Measurements from ENCODE around the gene NPIPB2.
"Not testable (repeated sequence)": the region's sequence is repeated elsewhere in the genome, so short reads cannot be mapped to it uniquely, and the experiment has no call there.

The NPIPB2 gene

DNA sequence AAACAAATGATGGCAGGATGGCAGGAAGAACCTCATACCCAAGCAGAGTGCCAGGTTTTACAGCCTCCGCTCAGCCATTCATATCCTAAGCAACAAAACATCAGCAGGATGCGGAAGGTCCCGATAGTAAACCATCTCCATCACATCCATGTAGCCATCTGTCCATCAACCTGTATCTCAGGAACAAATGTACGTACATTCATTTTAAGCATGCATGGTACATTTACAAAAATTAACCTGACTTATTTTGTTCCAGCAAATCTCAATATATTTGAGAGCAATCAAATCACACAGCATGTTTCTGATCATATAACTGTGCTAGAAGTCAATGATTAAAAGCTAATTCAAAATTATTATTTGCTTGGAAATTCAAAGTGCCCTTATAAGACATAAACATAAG is at the start of gene NPIPB2:
NPIPB2 (minus strand) TSS at position 101 of the 400 bp plus-strand sequence; CDS start at position 101, 0 bp downstream.
- not testable (repeated sequence) for DNase-seq (ENCODE audit: low spot score)

DNA sequence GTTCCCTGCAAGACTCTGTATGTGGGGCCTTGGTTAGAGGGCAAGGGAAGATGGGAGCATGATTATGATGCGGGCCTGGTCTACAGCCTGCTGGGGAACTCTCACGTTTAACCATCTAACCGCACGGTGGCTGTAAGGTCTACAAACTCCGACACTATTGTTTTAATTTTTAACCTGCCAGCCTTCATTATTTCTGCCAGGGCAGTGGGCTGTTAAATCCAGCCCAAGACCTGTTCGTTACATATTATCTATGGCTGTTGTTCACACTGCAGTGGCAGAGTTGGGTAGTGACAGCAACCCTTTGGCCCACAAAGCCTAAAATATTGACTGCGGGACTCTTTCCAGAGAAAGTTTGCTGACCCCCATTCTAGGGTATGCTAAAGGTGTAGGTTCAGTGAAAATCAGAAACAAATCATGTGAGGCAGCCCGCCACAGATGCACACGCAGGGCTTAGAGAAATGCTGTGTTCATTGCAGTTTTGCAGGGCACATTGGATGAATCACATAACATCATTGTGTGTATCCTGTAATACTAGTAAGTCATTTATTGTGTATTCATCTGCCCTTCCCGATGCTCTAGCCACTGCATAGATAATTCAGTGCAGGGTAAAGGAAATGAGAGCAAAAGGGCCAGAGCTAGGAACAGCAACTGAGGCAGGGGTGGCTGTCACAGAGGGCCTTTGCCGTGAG is 49.0 kb upstream of the NPIPB2 start:
- DNase-seq (ENCODE audit: low spot score), result no peak

DNA sequence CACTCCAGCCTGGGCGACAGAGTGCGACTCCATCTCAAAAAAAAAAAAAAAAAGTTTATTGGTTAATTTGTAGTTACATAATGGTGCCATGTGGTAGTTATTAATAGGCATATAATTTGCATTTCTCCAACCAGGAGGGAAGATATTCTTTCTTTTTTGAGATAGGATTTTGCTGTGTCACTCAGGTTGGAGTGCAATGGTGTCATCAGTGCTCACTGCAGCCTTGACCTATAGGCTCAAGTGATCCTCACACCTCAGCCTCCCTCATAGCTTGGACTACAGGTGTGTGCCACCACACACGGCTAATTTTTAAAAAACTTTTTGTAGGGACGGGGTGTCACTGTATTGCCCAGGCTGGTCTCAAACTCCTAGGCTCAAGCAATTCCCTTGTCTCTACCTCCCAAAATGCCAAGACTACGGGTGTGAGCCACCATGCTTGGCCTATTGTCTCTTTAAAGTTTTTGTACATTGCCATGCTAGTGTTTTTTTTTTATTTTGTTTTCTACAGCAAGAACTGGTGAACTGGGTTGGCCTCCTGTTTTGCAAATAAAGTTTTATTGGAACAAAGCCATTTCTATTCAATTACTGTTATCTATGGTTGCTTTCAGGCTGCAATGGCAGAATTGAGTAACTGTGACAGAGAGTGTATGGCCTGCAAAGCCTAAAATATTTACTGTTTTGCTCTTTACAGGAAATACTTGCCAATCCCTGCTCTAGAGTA is 46.6 kb upstream of the NPIPB2 start:
- no peak for DNase-seq (ENCODE audit: low spot score)

DNA sequence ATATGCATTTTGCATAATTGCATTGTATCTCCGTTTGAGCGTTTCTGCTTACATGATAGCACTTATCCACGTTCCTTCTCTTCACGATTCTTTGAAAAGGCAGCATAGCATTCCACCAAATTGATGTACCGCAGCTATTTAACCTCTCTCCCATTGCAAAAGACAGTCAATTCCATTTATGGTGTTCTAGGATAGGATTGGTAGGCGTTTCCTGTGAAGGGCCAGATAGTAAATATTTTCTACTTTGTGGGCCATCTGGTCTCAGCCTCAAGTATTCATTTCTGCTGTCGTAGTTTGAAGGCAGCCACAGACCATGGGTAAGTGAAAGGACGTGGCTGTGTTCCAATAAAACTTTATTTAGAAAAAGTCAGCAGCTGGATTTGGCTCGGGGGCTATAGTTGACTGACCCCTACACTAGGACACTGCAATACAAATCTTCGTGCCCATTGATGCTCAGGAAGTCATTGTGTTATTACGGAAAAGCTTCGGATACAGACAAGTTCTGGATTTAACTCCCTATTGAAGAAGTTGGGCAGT is 44.7 kb upstream of the NPIPB2 start:
- no peak for DNase-seq (ENCODE audit: low spot score)

DNA sequence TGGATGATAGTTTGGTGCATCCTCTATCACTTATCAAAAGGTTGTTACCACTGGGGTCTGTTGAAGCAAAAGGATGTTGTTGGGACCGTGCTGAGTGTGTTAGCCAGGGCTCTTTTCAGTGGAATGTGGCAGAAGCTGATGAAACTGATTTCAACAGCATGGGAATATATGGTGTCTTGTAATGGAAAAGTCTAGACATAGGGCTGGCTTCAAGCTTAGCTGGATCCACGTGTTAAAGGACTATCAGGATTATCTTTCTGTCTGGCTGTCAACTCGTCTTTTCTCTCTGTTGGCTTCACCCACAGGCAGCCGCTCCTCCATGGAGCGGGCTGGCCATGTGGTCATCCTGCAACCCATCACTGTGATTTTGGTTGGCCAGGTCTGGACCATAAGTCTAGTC is 43.4 kb upstream of the NPIPB2 start:
- DNase-seq (ENCODE audit: low spot score), result no peak

DNA sequence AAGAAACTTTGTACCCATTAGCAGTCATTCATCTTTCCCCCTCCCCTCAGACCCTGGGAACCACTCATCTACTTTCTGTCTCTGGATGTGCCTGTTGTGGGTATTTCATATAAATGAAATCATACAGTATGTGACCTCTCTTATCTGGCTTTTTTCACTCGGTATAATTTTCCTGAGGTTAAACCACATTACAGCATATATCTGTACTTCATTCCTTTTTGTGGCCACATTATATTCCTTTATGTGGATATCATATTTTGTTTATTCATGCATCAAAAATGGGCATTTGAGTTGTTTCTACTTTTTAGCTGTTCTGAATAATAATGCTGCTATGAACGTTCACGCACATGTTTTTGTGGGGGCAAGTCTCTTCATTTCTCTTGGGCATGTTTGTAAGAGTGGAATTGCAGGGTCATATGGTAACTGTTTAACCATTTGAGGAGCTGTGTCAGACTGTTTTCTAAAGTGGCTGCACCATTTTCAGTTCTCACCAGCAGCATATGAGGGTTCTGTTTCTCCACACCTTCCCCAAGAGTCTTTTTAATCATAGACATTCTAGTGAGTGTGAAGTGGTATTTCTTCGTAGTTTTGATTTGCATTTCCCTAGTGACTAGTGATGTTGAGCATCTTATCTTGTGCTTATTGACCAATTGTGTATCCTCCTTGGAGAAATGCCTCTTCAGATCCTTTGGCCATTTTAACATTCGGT is 38.4 kb upstream of the NPIPB2 start:
- no peak for DNase-seq (ENCODE audit: low spot score)

DNA sequence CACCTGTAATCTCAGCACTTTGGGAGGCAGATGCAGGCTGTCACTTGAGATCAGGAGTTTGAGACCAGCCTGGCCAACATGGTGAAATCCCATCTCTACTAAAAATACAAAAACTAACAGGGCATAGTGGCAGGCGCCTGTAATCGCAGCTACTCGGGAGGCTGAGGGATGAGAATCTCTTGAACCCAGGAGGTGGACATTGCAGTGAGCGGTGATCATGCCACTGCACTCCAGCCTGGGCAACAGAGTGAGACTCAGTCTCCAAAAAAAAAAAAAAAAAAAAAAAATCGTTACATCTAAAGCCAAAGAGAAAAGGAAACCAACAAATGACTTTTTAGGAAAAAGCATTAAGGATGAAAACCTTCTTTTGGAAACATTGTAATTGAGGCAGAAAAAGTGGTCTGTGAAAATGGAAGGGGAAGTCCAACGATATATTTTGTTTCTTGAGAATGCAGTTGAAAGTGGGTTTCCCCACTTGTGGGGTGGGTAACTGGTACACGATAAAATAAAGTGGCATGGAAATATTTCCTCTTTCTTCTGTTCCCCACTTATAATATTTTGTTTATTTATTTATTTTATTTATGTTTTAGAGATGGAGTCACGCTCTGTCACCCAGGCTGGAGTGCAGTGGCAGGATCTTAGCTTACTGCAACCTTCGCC is 37.3 kb upstream of the NPIPB2 start:
- DNase-seq (ENCODE audit: low spot score), result no peak

DNA sequence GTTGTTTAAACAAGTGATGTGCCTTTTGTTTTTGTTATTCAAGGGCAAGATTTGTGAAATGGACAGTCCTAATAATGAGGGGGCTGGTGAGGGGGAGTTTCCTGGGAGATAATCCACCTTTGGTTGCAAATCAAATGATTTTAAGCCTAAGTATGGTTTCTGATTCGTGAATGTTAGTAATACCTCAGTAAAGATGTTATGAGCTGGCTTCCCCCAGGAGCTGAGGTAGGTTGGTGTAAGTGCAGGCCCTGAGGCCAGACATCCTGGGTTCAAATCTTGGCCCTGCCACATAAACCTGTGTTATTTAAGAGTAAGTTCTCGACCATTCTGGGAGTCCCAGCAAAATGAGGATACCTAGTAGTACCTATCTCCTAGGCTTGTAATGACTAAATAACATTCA is 36.2 kb upstream of the NPIPB2 start:
- DNase-seq (ENCODE audit: low spot score), result no peak

DNA sequence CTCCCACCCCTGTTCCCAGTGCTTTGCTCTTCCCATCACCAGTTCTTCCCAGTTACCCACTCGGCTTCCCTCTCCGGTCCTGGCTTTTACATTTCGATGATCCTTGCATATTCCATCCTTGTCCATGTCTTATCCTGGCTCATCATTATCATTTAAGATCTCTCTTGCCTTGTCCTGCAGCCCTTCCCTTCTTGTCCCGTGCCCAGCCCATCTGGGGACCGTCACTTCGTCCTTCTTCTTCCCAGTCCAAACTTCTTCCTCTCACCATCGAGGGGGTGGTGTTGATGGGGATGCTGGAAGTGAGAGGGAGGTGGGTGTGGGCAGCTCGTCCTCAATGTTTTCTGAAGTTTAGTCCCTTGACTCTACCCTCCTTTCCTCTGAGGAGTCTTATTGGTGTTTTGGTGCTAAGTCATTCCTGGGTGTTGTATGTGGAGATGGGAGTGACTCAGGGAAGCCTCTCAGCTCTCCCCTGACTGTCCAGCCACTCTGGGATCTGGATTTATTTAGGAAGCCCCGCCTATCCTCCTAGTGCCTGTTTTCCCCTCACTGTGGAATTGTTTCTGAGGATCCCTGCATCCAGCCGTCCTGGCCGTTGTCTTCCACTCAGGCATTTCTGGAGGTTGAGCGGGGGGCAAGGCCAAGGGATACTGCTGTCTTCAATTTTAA is 35.7 kb upstream of the NPIPB2 start:
- peak; percentile 22 for DNase-seq (ENCODE audit: low spot score)

DNA sequence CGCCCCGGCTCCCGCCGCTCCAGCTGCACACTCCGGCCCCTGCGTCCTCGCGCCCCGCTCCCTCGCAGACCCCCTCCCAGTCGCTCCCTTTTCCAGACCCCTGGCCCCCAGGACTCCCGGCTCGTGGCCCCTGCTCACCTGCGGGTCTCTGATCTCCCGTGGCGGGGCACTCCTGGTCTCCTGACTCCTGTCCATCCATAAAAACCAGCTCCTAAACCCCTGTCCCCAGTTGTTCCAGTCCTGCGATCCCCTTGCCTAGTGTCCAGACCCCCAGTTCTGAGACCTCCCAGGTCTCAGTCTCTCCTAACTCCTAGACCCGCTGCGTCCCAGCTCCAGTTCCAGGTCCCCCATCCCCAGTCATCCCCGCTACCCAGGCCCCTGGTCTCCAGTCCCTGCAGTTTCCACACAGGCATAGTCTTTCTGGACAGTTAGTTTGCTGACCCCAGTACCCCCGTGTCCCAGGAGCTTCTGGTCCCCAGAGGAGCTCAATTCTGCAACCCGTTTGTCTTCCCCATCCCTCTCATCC is 35.1 kb upstream of the NPIPB2 start:
- no peak for DNase-seq (ENCODE audit: low spot score)

DNA sequence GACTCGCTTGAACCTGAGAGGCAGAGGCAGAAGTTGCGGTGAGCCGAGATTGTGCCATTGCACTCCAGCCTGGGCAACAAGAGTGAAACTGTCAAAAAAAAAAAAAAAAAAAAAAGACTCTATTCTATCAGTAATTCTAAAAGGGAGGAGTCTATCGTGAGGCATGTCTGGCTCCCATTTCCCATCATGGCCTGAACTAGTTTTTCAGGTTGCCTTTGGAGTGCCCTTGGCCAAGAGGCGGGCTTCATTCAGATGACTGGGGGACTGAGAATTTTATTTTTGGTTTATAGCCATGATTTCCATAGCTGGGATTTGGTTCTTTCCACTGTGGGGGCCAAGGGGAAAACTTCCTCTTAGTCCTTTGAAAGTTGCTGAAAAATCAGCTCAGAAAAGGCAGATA is 31.2 kb upstream of the NPIPB2 start:
- DNase-seq (ENCODE audit: low spot score), result no peak

DNA sequence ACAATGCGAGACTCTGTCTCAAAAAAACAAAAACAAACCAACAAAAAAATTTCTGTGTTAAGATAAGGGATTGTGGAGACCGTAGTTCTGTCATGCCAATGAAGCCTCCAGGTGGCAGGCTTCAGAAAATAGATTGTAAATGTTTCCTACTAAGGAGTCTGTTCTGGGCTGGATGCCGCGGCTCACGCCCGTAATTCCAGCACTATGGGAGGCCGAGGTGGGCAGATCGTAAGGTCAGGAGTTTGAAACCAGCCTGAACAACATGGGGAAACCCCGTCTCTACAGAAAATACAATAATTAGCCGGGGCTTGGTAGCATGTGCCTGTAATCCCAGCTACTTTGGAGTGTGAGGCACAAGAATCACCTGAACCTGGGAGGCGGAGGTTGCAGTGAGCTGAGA is 30.3 kb upstream of the NPIPB2 start:
- no peak for DNase-seq (ENCODE audit: low spot score)

DNA sequence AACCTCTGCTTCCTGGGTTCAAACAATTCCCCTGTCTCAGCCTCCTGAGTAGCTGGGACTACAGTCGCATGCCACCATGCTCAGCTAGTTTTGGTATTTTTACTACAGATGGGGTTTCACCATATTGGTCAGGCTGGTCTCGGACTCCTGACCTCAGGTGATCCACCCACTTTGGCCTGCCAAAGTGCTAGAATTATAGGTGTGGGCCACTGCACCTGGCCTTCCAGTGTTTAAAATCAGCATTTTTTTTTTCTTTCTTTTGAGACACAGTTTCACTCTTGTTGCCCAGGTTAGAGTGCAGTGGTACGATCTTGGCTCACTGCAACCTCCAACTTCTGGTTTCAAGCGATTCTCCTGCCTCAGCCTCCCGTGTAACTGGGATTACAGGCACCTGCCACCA is 28.4 kb upstream of the NPIPB2 start:
- not testable (repeated sequence) for DNase-seq (ENCODE audit: low spot score)

DNA sequence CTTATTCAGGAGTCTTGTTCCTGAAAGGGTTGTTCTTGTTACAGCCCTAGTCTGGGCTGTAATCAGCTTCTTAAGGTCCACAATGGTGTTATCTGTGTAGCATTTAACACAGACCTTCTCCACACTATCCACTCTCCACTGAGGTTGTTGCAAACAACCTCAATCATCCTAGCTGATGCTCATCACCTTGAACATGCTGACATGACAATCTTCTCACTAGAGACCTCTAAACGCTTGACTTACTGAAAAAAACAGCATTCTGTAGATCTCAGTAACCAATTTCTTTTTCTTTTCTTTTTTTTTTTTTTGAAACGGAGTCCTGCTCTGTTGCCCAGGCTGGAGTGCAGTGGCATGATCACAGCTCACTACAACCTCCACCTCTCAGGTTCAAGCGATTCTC is 26.7 kb upstream of the NPIPB2 start:
- no peak for DNase-seq (ENCODE audit: low spot score)

DNA sequence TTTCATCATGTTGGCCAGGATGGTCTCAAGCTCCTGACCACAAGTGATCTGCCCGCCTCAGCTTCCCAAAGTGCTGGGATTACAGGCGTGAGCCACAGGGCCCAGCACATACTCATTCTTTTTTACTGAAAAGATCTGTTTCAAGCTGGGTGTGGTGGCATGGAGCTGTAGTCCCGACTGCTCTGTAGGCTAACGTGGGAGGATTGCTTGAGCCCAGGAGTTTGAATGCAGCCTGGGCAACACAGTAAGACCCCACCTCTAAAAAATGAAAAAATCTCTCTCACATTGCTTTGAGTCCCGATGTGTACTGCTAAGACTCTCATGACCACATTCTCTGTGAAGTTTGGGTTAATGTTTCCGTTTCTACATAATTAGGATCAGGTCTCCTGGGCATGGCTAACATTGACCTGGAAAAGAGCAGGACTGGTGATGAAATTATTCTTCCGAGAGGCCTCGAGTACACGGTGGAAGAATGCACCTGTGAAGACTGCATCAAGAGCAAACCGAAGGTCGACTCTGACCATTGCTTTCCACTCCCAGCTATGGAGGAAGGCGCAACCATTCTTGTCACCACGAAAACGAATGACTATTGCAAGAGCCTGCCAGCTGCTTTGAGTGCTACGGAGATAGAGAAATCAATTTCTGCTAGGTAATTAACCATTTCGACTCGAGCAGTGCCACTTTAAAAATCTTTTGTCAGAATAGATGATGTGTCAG is 25.5 kb upstream of the NPIPB2 start:
- DNase-seq (ENCODE audit: low spot score), result no peak

DNA sequence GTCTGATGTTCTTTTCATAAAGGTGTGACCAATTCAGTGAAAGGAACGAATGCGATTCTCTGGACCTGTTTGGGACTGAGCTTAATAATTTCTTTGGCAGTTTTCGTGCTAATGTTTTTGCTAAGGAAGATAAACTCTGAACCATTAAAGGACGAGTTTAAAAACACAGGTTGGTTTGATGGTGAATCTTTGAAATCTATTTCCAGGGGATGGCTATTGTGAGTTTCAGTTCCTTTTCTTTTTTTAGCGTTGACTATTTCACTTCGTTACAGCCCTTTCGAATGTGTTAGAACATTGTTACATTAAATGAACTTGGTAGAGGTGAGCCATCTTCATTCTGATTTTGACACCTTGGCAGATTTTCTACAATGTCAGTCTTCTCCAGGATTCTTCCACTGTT is 24.3 kb upstream of the NPIPB2 start:
- no peak for DNase-seq (ENCODE audit: low spot score)

DNA sequence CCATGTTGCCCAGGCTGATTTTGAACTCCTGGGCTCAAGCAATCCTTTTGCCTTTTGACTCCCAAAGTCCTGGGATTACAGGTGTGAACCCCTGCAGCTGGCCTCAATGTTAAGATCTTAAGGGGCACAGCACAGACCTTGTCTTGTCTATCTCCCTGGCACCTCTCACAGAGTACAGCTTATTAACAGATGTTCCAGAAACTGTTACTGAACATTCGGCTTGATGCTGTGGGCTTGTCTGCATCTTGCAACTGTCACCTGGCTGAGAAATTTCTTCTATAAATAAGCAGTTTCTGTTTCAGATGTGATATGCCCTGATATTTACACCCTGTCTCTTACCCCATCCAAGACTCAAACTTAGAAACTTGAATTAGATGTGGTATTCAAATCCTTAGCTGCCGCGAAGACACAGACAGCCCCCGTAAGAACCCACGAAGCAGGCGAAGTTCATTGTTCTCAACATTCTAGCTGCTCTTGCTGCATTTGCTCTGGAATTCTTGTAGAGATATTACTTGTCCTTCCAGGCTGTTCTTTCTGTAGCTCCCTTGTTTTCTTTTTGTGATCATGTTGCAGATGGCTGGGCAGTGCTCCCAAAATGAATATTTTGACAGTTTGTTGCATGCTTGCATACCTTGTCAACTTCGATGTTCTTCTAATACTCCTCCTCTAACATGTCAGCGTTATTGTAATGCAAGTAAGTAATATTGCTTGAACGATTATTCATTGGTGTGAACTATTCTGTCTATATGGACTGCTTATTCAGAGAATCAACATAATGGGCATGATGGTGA is 23.1 kb upstream of the NPIPB2 start, which contains the start of gene TNFRSF17:
TNFRSF17 (plus strand) TSS at position 450 of the 791 bp plus-strand sequence; CDS start at position 565, 115 bp downstream.
- DNase-seq (ENCODE audit: low spot score), result no peak

DNA sequence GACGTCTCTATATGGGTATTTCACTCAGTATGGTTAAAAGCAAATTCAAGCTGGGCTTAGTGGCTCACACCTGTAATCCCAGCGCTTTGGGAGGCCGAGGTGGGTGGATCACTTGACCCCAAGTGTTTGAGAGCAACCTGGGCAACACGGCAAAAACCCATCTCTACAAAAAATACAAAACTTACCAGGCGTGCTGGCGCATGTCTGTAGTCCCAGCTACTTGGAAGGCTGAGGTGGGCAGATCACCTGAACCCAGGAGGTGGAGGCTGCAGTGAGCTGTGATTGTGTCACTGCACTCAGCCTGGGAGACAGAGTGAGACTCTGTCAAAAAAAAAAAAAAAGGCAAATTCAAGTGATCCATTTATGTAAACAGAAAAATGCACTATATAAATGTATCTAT is 21.9 kb upstream of the NPIPB2 start:
- no peak for DNase-seq (ENCODE audit: low spot score)

DNA sequence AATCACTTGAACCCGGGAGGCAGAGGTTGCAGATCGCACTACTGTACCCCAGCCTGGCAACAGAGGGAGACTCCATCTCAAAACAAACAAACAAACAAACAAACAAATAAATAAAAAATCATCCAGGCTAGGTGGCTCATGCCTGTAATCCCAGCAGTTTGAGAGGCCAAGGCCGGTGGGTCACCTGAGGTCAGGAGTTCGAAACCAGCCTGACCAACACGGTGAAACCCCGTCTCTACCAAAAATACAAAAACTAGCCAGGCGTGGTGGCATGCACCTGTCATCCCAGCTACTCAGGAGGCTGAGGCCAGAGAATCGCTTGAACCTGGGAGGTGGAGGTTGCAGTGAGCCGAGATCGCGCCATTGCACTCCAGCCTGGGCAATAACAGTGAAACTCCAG is 21.1 kb upstream of the NPIPB2 start:
- DNase-seq (ENCODE audit: low spot score), result not testable (repeated sequence)

DNA sequence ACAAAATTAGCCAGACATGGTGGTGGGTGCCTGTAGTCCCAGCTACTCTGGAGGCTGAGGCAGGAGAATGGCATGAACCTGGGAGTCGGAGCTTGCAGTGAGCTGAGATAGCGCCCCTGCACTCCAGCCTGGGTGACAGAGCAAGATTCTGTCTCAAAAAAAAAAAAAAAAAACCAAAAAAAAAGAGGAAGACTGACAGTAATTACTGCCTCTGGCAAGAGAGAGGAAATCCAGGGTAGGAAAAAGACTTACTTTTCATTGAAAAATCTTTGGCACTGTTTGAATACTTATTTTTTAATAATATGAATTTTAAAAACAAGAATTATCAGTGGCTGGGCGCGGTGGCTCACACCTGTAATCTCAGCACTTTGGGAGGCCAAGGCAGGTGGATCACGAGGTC is 20.6 kb upstream of the NPIPB2 start:
- DNase-seq (ENCODE audit: low spot score), result not testable (repeated sequence)
